GM13976 (cell line): Measurements from ENCODE around the gene HAT1.
A peak's percentile ranks its signal among the peaks of the same experiment; 100 is the strongest.

Experiments
- DNase-seq: peaks from one replicate; pipeline ENCODE4 v3.0.0; 2012; ENCODE audit warnings: low spot score
- in situ Hi-C: fragments of 300-500 bp; cut with MboI; formaldehyde crosslinking; loops from one replicate; pipeline ENCODE4 v1.12.0; 2022; ENCODE audit warnings: low sequenced_read_pairs, mixed read lengths, inconsistent platforms; ENCODE audit not compliant: unreplicated experiment
- TF ChIP-seq, protein P1 (sequence below): IDR thresholded peaks from 2 replicates; pipeline ENCODE4 v1.5.1; 2012; ENCODE audit warnings: borderline replicate concordance, mild to moderate bottlenecking; ENCODE audit not compliant: insufficient read depth; ENCODE audit errors: extremely low read depth, missing control alignments, control extremely low read depth

The HAT1 gene

DNA sequence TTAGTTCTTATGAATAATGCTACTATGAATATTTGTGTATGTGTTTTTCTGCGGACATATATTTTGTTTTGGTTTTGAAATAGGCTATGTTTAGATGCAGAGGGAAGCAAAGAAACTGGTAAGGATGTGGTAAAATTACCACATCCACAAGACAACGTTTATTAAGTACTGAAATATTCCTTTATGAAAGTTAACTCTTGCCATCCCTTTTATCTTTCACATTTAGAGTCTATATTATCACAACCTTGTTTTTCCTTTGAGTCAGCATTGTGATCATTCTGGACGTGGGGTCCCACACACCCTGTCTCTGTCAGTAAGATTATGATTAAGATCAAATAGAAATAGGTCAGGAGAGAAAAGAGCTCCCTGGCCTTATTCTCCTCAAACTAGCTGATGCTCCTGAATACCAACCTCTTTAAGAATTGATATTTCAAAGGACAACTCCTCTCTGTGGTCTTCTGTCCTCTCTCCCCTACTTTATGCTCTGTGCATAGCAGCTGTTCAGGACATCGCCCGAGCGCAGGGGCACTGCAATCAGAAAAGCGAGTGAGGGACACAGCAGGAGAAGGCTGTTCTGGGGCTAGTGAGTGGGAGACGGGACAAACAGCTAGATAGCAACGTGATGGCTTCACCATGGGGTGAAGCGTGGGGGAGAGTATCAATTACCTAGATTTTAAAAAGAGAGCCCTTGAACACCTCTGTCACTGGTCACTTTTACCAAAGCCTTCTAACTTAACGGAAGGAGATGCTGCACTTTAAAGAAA is 89.7 kb downstream of the HAT1 start:
- DNase-seq, result peak; percentile 27
- TF ChIP-seq, protein P1, sequence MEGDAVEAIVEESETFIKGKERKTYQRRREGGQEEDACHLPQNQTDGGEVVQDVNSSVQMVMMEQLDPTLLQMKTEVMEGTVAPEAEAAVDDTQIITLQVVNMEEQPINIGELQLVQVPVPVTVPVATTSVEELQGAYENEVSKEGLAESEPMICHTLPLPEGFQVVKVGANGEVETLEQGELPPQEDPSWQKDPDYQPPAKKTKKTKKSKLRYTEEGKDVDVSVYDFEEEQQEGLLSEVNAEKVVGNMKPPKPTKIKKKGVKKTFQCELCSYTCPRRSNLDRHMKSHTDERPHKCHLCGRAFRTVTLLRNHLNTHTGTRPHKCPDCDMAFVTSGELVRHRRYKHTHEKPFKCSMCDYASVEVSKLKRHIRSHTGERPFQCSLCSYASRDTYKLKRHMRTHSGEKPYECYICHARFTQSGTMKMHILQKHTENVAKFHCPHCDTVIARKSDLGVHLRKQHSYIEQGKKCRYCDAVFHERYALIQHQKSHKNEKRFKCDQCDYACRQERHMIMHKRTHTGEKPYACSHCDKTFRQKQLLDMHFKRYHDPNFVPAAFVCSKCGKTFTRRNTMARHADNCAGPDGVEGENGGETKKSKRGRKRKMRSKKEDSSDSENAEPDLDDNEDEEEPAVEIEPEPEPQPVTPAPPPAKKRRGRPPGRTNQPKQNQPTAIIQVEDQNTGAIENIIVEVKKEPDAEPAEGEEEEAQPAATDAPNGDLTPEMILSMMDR, result no peak
- in situ Hi-C loops, result no loop called here

DNA sequence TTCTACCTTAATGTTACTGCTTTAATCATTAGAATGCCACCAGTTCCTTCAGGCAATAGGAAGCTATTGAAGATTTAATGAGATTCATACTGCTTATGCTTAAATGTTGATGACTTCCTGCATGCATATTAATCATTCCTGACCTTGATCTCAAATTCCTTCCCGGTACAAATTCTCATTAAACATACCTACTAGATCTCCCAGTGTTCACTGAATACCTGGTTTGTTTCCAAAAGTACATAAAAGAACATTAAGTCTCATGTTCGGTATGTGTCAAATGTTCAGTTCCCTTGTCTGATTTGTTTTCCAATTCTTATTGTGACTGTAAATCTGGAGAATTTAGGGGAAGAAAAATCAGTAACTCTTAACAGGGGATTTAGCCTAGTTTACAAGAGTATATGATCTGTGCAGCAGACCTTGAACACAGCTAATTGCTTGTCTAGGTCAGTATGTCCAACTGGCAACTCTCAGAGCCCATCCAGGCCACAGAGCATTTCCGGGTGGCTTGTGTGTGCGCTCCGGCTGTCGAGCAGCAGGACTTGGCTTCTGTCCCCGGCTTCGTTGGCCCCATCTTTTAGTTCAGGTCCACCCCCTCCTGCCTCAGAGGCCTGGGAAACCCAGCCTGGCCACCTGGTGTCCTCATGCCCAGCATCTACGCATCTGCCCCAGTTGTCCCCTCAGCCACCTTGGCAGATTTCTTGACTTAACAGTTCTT is 90.6 kb downstream of the HAT1 start:
- TF ChIP-seq, protein P1, result no peak
- in situ Hi-C loops, result no loop called here
- DNase-seq, result no peak

DNA sequence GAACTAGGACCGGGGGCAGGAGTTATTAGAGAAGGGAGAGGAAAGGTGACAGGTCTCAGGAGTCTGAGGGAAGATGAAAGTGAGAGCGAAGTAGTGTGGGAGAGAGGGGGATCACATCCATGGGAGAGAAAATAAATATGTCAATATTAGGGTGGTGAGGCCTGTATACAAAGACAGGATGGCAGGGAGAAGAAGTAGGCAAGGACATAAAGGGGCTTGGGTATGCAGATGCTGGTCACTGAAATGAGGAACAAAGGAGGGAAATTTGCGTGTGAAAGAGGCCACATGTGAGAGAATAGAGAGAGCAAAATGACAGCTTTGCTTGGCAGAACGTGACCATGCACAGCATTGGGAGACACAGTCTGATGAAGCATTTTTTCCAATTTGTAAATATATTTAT is 91.1 kb downstream of the HAT1 start:
- TF ChIP-seq, protein P1, result no peak
- in situ Hi-C loops, result no loop called here
- DNase-seq, result peak; percentile 69

DNA sequence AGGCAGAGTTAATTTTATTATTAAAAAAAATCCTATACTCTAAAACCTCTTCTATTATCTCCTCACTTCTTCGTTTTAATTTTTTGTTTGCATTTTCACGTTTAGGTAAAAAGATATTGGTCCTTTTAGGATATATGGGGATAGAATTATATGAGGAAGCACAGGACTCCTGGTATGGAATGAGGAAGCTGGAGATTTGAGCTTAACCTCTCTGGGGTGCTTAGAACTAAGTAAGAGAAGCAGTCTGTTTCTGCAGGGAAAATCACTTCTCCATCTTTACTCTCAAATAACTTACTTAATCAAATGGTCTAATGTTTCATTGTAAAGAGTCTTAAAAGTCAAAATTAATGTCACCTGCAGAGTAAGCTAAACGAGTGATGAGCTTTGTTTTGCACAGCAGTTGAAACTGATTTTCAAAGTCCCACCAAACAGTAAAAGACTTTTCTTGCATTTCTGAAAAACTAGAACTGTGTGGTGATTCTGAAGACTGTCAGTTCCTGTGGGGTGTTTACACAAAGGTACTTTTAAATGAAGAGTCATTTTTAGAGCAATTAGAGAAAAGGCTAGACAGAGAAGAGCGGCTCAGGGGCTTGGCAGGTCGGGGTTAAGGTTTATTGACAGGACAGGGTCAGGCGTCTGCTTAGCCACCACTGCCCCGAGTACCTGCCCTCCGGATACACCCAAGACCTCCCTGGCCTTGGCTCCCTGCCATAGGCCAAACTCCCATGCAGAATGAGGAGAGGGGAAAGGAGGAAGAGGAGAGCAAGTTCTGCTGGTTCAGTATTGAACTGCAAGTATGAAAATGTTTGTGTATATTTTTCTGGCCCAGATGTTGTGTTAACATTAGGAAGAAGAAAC is 99.0 kb downstream of the HAT1 start:
- in situ Hi-C loops, result no loop called here
- TF ChIP-seq, protein P1, result no peak
- DNase-seq, result no peak

DNA sequence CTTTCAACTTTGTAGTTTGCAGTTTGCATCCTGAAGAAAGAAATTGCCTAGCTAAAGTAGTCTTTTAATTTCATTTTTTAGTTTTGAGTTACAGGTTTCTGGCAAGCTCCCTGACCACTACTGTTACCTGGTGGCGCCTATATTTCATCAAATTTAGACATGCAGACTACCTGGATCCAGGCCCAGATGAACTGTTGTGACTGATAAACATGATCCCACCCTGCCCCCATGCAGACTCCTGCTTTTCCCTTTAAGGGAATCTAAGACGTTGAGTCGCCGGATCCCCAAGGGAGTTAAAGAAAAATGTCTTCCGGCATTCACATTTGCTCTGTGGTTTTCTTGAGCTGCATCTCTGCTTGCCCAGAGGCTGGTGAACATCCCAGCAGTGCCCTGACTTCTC is 99.7 kb downstream of the HAT1 start:
- no peak for DNase-seq
- TF ChIP-seq, protein P1, result no peak
- in situ Hi-C loops, result no loop called here

DNA sequence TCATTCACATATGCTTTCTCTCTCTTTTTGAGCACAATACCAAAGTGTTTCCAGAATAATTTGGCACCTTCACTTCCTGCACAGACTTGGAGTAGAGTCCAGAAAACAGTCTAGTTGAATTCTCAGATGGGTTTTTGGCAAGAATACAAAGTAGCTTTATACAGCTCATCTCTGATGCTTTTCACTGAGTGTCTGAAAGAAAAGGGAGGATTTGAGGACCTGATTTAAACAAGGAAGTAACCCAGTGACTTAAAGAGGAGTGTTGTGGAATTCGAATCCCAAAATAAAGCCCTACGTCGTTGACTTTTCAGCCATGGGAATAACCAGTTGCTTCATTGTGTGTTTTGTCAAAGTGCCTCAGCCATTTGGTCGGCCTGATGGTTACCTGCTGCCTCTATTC is 109.3 kb downstream of the HAT1 start:
- in situ Hi-C loops, result no loop called here
- TF ChIP-seq, protein P1, result no peak
- no peak for DNase-seq
